Vagina (tissue), 2 donors: ENCODE measurements around the gene TUBB3.

ENCODE experiments used
- POLR2A ChIP-seq, 2 donors: fragments of 450-650 bp; IDR thresholded peaks; one replicate each; pipeline ENCODE4 v1.6.1; 2017; ENCODE audit warnings: antibody characterized with exemption in 2 of 2, mild to moderate bottlenecking in 2 of 2, moderate library complexity in 2 of 2
- POLR2AphosphoS5 ChIP-seq, 2 donors: sonication (generic); formaldehyde crosslinking; IDR thresholded peaks; one replicate each; pipeline ENCODE4 v1.9.0; 2017; ENCODE audit warnings: antibody characterized with exemption in 2 of 2, mild to moderate bottlenecking in 2 of 2, low read depth in 1 of 2; ENCODE audit not compliant: insufficient read depth in 1 of 2
- TF ChIP-seq, protein P1 (sequence below), 3 experiments: fragments of 450-650 bp in 2 of 3; fragments of 200-600 bp in 1 of 3; sonication (generic) in 1 of 3; IDR thresholded peaks; one replicate each; pipeline ENCODE4 v1.5.1; 2017 to 2019; ENCODE audit warnings: antibody characterized with exemption in 3 of 3, mild to moderate bottlenecking in 2 of 3, moderate library complexity in 2 of 3

DNA sequence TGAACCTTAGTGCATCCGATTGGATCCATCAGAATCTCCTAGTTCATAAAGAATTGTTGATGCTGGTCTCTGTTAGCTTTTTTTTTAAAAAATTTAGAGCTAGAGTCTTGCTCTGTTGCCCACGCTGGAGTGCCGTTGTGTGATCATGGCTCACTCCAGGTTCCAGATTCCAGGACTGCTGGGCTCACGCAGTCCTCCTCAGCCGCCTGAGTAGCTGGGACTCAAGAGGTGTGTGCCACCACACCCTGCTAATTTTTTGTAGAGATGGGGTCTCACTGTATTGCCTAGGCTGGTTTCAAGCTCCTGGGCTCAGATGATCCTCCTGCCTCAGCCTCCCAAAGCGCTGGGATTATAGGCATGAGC, 41.8 kb upstream of the TUBB3 start:
- TF ChIP-seq, protein P1, sequence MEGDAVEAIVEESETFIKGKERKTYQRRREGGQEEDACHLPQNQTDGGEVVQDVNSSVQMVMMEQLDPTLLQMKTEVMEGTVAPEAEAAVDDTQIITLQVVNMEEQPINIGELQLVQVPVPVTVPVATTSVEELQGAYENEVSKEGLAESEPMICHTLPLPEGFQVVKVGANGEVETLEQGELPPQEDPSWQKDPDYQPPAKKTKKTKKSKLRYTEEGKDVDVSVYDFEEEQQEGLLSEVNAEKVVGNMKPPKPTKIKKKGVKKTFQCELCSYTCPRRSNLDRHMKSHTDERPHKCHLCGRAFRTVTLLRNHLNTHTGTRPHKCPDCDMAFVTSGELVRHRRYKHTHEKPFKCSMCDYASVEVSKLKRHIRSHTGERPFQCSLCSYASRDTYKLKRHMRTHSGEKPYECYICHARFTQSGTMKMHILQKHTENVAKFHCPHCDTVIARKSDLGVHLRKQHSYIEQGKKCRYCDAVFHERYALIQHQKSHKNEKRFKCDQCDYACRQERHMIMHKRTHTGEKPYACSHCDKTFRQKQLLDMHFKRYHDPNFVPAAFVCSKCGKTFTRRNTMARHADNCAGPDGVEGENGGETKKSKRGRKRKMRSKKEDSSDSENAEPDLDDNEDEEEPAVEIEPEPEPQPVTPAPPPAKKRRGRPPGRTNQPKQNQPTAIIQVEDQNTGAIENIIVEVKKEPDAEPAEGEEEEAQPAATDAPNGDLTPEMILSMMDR (IDR thresholded peaks at IDR 0.05): no peak
- TF ChIP-seq POLR2A (IDR thresholded peaks at IDR 0.05): no peak
- TF ChIP-seq POLR2AphosphoS5 (IDR thresholded peaks at IDR 0.05; ENCODE audit: insufficient read depth in 1 of 2, low read depth in 1 of 2): no peak
